Karpas-422 (cell line): ENCODE data around the gene OR4M1. TPM values are rescaled to one million over a fixed set of nuclear protein-coding genes. Genes with fewer than 3 reads are reported as not detected.
"Not testable (repeated sequence)": the region's sequence is repeated elsewhere in the genome, so short reads cannot be mapped to it uniquely, and the experiment has no call there.

ENCODE experiments used
- DNase-seq: peaks from one replicate; pipeline ENCODE4 v3.0.0-alpha.2; 2015
- H2AFZ ChIP-seq: fragments of 200-600 bp; sonication (generic); 2 replicates; pipeline ENCODE4 v1.6.1; 2014; ENCODE audit warnings: antibody characterized with exemption, low read length, mixed read lengths
- H3K27ac ChIP-seq: fragments of 200-600 bp; sonication (generic); 2 replicates; pipeline ENCODE4 v1.5.1; 2014; ENCODE audit warnings: mild to moderate bottlenecking, low read length, moderate library complexity
- H3K27me3 ChIP-seq: fragments of 200-600 bp; sonication (generic); 2 replicates; pipeline ENCODE4 v1.6.1; 2014; ENCODE audit warnings: low read length, mixed read lengths
- H3K36me3 ChIP-seq: fragments of 200-600 bp; sonication (generic); 2 replicates; pipeline ENCODE4 v1.6.1; 2014; ENCODE audit warnings: low read length, mixed read lengths; ENCODE audit not compliant: insufficient read depth
- H3K4me1 ChIP-seq: fragments of 200-600 bp; sonication (generic); 2 replicates; pipeline ENCODE4 v1.6.1; 2014; ENCODE audit warnings: mild to moderate bottlenecking, low read length, mixed read lengths
- H3K4me2 ChIP-seq: fragments of 200-600 bp; sonication (generic); 2 replicates; pipeline ENCODE4 v1.6.1; 2014; ENCODE audit warnings: low read length, low read depth, mild to moderate bottlenecking; ENCODE audit not compliant: poor library complexity, severe bottlenecking
- H3K4me3 ChIP-seq: fragments of 200-600 bp; sonication (generic); 2 replicates; pipeline ENCODE4 v1.5.1; 2014; ENCODE audit warnings: mild to moderate bottlenecking, antibody characterized with exemption, low read length, mixed read lengths
- H3K79me2 ChIP-seq: fragments of 200-600 bp; sonication (generic); 2 replicates; pipeline ENCODE4 v1.6.1; 2014; ENCODE audit warnings: mild to moderate bottlenecking, low read length, mixed read lengths
- H3K9ac ChIP-seq: fragments of 200-600 bp; sonication (generic); 2 replicates; pipeline ENCODE4 v1.6.0; 2014; ENCODE audit warnings: low read length
- H3K9me2 ChIP-seq: fragments of 200-600 bp; sonication (generic), shearing (Covaris generic); replicated peaks from 2 replicates; pipeline ENCODE4 v1.6.0; 2014; ENCODE audit warnings: mild to moderate bottlenecking, low read length, moderate library complexity; ENCODE audit not compliant: insufficient read depth
- H3K9me3 ChIP-seq: fragments of 300-700, 200-600 bp; sonication (generic); 2 replicates; pipeline ENCODE4 v1.6.1; 2014; ENCODE audit warnings: low read length, mixed read lengths
- H4K20me1 ChIP-seq: fragments of 200-600 bp; sonication (generic); 2 replicates; pipeline ENCODE4 v1.6.1; 2014; ENCODE audit warnings: mild to moderate bottlenecking, antibody characterized with exemption, low read length, low read depth; ENCODE audit not compliant: insufficient read depth
- total RNA-seq: library from RNA; depleted of rRNA; stranded (reverse); fragments of >200 nt; shearing (Covaris generic); gene quantifications from 2 replicates; pipeline ENCODE4 v1.2.3, GENCODE V29; 2014; ENCODE audit warnings: low replicate concordance; rRNA removed

The OR4M1 gene
- total RNA-seq, 1 experiment from 2014 or later = not detected

GRCh38 chr14:19827626-19828244, 54.4 kb downstream of the OR4M1 start:
- H2AFZ ChIP-seq, H3K9me2 ChIP-seq, H3K9ac ChIP-seq, H3K36me3 ChIP-seq, DNase-seq, H3K4me1 ChIP-seq, H3K27me3 ChIP-seq, H3K79me2 ChIP-seq, H3K27ac ChIP-seq, H3K4me3 ChIP-seq, H3K4me2 ChIP-seq, H4K20me1 ChIP-seq: not testable (repeated sequence)
- peaks cover 43% of the 10 kb centered on the region for H3K9me3 ChIP-seq

- Histone ChIP-seq H4K20me1 (no peaks in the 10 kb centered on the region), H3K4me1 (no peaks in the 10 kb centered on the region), H3K27ac (no peak overlapping the region), H3K9ac (no peak overlapping the region), H3K4me2 (no peak overlapping the region), H3K27me3 (no peaks in the 10 kb centered on the region), H3K9me3 (peaks cover 41% of the 10 kb centered on the region), H3K79me2 (no peaks in the 10 kb centered on the region), H3K4me3 (no peak overlapping the region), H3K36me3 (no peaks in the 10 kb centered on the region), H2AFZ (no peak overlapping the region), H3K9me2 (no peaks in the 10 kb centered on the region)
- DNase-seq = no peak
These were observed 55.0 kb downstream of the OR4M1 start for GRCh38 chr14:19828314-19828713.

Other genes starting within 250 kb of the OR4M1 start
- not detected in 2 replicates for gene OR11H2, start 59.6 kb upstream of the OR4M1 start, total RNA-seq
- not detected in 2 replicates for gene OR4Q3, start 29.9 kb upstream of the OR4M1 start, total RNA-seq
- gene OR4N2, start 30.3 kb downstream of the OR4M1 start, total RNA-seq = not detected in 2 replicates
- not detected in 2 replicates for gene OR4K2, start 101.6 kb downstream of the OR4M1 start, total RNA-seq
- not detected in 2 replicates for gene OR4K5, start 147.1 kb downstream of the OR4M1 start, total RNA-seq
- not detected in 2 replicates for gene OR4K1, start 157.4 kb downstream of the OR4M1 start, total RNA-seq
- gene OR4K15, start 202.1 kb downstream of the OR4M1 start, total RNA-seq = not detected in 2 replicates
- gene OR4Q2, start 228.7 kb downstream of the OR4M1 start, total RNA-seq = not detected in 2 replicates
- gene OR4K14, start 245.8 kb downstream of the OR4M1 start, total RNA-seq = not detected in 2 replicates